ENCODE results near the gene RNU6-8.

Gene RNU6-8

DNA sequence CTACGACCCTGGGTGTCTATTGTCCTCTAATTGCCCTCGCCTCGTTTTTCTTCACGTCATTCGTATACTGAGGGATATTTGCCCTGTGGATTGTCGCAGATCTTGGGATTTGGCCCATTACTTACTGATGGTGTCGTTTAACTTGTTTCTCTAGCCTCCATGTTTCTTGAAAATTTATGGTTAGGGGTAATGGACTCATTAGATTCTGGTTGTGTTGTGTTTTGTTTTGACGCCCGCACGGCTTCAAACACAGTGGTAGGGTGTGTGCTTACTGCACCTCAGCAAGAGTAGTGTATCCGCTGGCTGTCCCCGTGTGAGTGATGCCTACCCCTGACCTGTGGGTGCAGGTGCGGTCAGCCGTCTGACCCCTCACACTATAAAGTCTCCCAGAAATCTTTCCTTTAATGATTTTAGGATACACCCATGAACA is 874 bp upstream of the RNU6-8 start:
- ChIA-PET POLR2A (interaction anchor here (2.9 kb wide), 1 partner anchor 127 kb away, joined by 36 read pairs; the partner anchor contains the start of gene ARHGAP5), CTCF (interaction anchor here (0.6 to 0.9 kb wide), 2 partner anchors 49 to 309 kb away, joined by 3 to 5 read pairs; no protein-coding TSS in a partner anchor)
- Histone ChIP-seq H3K27ac (ENCODE audit: extremely low read depth, low read depth, low read length) (peak overlapping the region; percentile 95), H3K9me3 (ENCODE audit: control insufficient read depth, insufficient read depth, low read depth, low read length) (no peaks in the 10 kb centered on the region), H3K36me3 (ENCODE audit: control insufficient read depth in 2 of 2, insufficient read depth in 1 of 2, low read length in 2 of 2) (no peaks in the 10 kb centered on the region), H3K4me1 (ENCODE audit: control insufficient read depth, insufficient read depth, low read length) (peaks cover 21% of the 10 kb centered on the region), H3K4me3 (ENCODE audit: low read depth, low read length) (peak overlapping the region; percentile 39)
- TF ChIP-seq ZNF335 (tag by site-specific recombination; conservative IDR thresholded peaks at IDR 0.05) (0 out of 2 replicates have a peak, but pooled peaks have one; percentile 4), ZNF169 (tag by site-specific recombination; IDR thresholded peaks at IDR 0.05) (no peak), ZNF658 (tag by site-specific recombination; IDR thresholded peaks at IDR 0.05) (no peak), KLF9 (tag by site-specific recombination; IDR thresholded peaks at IDR 0.05; ENCODE audit: low read depth) (no peak), ZNF341 (tag by site-specific recombination; IDR thresholded peaks at IDR 0.05; ENCODE audit: low read depth) (no peak), ZNF175 (tag by site-specific recombination; IDR thresholded peaks at IDR 0.05) (no peak), ZXDB (tag by site-specific recombination; IDR thresholded peaks at IDR 0.05) (no peak), ZBTB48 (tag by site-specific recombination; IDR thresholded peaks at IDR 0.05) (peak; percentile 74)
- TF ChIP-seq, protein P1, sequence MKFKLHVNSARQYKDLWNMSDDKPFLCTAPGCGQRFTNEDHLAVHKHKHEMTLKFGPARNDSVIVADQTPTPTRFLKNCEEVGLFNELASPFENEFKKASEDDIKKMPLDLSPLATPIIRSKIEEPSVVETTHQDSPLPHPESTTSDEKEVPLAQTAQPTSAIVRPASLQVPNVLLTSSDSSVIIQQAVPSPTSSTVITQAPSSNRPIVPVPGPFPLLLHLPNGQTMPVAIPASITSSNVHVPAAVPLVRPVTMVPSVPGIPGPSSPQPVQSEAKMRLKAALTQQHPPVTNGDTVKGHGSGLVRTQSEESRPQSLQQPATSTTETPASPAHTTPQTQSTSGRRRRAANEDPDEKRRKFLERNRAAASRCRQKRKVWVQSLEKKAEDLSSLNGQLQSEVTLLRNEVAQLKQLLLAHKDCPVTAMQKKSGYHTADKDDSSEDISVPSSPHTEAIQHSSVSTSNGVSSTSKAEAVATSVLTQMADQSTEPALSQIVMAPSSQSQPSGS (tag by site-specific recombination; IDR thresholded peaks at IDR 0.05; ENCODE audit: low read depth): no peak

- ChIA-PET CTCF (interaction anchor here (0.6 kb wide), 1 partner anchor 735 kb away, joined by 8 read pairs; no protein-coding TSS in a partner anchor), POLR2A (interaction anchor here (0.5 to 2.9 kb wide), 2 partner anchors 115 to 125 kb away, joined by 5 to 36 read pairs; partner anchors contain the start of gene ARHGAP5)
- Histone ChIP-seq H3K4me1 (ENCODE audit: control insufficient read depth, insufficient read depth, low read length) (peaks cover 15% of the 10 kb centered on the region; the same call in 1 of the 2 replicates), H3K9me3 (ENCODE audit: control insufficient read depth, insufficient read depth, low read depth, low read length) (no peaks in the 10 kb centered on the region), H3K27ac (ENCODE audit: extremely low read depth, low read depth, low read length) (peak overlapping the region; percentile 87; the same call in 1 of the 2 replicates), H3K4me3 (ENCODE audit: low read depth, low read length) (peak overlapping the region; percentile 14; the same call in 1 of the 2 replicates), H3K36me3 (ENCODE audit: control insufficient read depth in 2 of 2, insufficient read depth in 1 of 2, low read length in 2 of 2) (no peaks in the 10 kb centered on the region)
- TF ChIP-seq, protein P2, sequence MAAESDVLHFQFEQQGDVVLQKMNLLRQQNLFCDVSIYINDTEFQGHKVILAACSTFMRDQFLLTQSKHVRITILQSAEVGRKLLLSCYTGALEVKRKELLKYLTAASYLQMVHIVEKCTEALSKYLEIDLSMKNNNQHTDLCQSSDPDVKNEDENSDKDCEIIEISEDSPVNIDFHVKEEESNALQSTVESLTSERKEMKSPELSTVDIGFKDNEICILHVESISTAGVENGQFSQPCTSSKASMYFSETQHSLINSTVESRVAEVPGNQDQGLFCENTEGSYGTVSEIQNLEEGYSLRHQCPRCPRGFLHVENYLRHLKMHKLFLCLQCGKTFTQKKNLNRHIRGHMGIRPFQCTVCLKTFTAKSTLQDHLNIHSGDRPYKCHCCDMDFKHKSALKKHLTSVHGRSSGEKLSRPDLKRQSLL (tag by site-specific recombination; IDR thresholded peaks at IDR 0.05): peak; percentile 70
- TF ChIP-seq ZNF426 (tag by site-specific recombination; IDR thresholded peaks at IDR 0.05): no peak
Observed at GRCh38 chr14:32202491-32202997, 525 bp downstream of the RNU6-8 start.

GRCh38 chr14:32201816-32202490 is 1.1 kb downstream of the RNU6-8 start, which contains the start of gene RNU6-7:
Gene RNU6-7 (plus strand): TSS chr14:32202045.
- ChIA-PET CTCF (interaction anchor here (0.6 kb wide), 1 partner anchor 736 kb away, joined by 8 read pairs; no protein-coding TSS in a partner anchor), POLR2A (interaction anchor here (2.9 kb wide), 1 partner anchor 125 kb away, joined by 36 read pairs; the partner anchor contains the start of gene ARHGAP5)
- H3K36me3 ChIP-seq (ENCODE audit: control insufficient read depth in 2 of 2, insufficient read depth in 1 of 2, low read length in 2 of 2): no peaks in the 10 kb centered on the region
- peak within 1 kb of the TSS; percentile 46 for H3K4me3 ChIP-seq (ENCODE audit: low read depth, low read length)
- no peaks in the 10 kb centered on the region for H3K9me3 ChIP-seq (ENCODE audit: control insufficient read depth, insufficient read depth, low read depth, low read length)
- H3K27ac ChIP-seq (ENCODE audit: extremely low read depth, low read depth, low read length): peak within 1 kb of the TSS; percentile 87
- H3K4me1 ChIP-seq (ENCODE audit: control insufficient read depth, insufficient read depth, low read length): peaks cover 15% of the 10 kb centered on the region; the same call in 1 of the 2 replicates
- TF ChIP-seq ZNF747 (tag by site-specific recombination; IDR thresholded peaks at IDR 0.05): no peak
- TF ChIP-seq BCL11B (tag by site-specific recombination; IDR thresholded peaks at IDR 0.05; ENCODE audit: low read depth): no peak
- TF ChIP-seq ZNF266 (tag by site-specific recombination; IDR thresholded peaks at IDR 0.05; ENCODE audit: low read depth): no peak
- no peak for TF ChIP-seq TCF7L2 (IDR thresholded peaks at IDR 0.05; ENCODE audit: borderline replicate concordance, low read depth, low read length)
- TF ChIP-seq ZXDB (tag by site-specific recombination; IDR thresholded peaks at IDR 0.05): peak; percentile 76
- no peak for TF ChIP-seq KLF8 (tag by site-specific recombination; IDR thresholded peaks at IDR 0.05)
- peak; percentile 80 for TF ChIP-seq ZNF324 (tag by site-specific recombination; IDR thresholded peaks at IDR 0.05)
- peak; percentile 48 for TF ChIP-seq ZBTB20 (tag by site-specific recombination; IDR thresholded peaks at IDR 0.05)
- TF ChIP-seq ZNF776 (tag by site-specific recombination; IDR thresholded peaks at IDR 0.05; ENCODE audit: borderline replicate concordance): no peak
- TF ChIP-seq SCRT1 (tag by site-specific recombination; IDR thresholded peaks at IDR 0.05; ENCODE audit: borderline replicate concordance): peak; percentile 65; the same call in 1 of the 2 replicates
- peak; percentile 45; the same call in 1 of the 2 replicates for TF ChIP-seq INSM2 (tag by site-specific recombination; IDR thresholded peaks at IDR 0.05)
- 0 out of 2 replicates have a peak, but pooled peaks have one; percentile 12 for TF ChIP-seq ZIC2 (tag by site-specific recombination; IDR thresholded peaks at IDR 0.05)
- TF ChIP-seq ZBTB1 (tag by site-specific recombination; IDR thresholded peaks at IDR 0.05): peak; percentile 73; the same call in 1 of the 2 replicates
- no peak for TF ChIP-seq MZF1 (tag by site-specific recombination; IDR thresholded peaks at IDR 0.05; ENCODE audit: borderline replicate concordance)
- no peak for TF ChIP-seq RBAK (tag by site-specific recombination; IDR thresholded peaks at IDR 0.05)
- TF ChIP-seq ZNF24 (tag by site-specific recombination; IDR thresholded peaks at IDR 0.05): no peak
- no peak for TF ChIP-seq ZNF221 (tag by site-specific recombination; IDR thresholded peaks at IDR 0.05; ENCODE audit: borderline replicate concordance)

Data from HEK293 (cell line).